Jurkat, Clone E6-1 (cell line): Measurements from ENCODE around the gene BAG3.
A peak's percentile ranks its signal among the peaks of the same experiment; 100 is the strongest.

Experiments used
- DNase-seq: peaks from one replicate; pipeline ENCODE4 v3.0.0-alpha.2; 2011; ENCODE audit warnings: low read depth, low spot score
- H3K4me3 ChIP-seq: 2 replicates; pipeline ENCODE4 v1.5.1; 2011; ENCODE audit warnings: mild to moderate bottlenecking, low read length, control low read depth, moderate library complexity

Gene BAG3

GRCh38 chr10:119637631-119638030 is 13.5 kb upstream of the BAG3 start:
- no peak for DNase-seq
- no peak overlapping the region for H3K4me3 ChIP-seq

DNA sequence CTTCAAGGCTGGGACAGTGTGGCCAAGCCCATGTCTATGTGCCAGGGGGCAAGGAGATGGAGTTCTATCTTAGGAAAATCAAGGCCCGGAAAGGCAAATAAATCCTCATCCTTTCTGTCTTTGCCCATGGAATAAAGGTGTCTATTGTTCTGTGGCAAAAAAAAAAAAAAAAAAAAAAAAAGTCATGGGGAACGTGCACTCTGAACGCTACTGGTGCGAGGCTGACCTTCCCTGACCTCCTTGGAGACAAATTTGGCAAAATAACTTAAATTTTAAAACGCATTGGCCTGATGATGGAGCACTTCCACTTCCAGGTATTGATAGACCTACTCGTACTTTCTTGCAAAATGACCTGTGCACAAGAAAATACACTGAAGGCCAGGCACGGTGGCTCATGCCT is 12.2 kb upstream of the BAG3 start:
- no peak overlapping the region for H3K4me3 ChIP-seq
- no peak for DNase-seq

DNA sequence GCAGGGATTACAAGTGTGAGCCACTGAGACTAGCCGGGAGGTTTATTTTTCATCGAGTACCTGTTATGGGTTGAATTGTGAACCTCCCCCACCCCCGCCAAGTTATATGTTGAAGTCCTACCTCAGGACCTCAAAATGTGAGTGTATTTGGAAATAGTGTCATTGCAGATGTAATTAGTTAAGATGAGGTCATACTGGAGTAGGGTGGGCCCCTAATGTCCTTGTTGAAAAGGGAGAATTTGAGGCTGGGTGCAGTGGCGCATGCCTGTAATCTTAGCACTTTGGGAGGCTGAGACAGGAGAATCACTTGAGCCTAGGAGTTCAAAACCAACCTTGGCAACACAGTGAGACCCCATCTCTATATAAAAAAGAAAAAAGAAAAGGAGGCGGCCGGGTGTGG is 10.8 kb upstream of the BAG3 start:
- DNase-seq, result no peak
- no peak overlapping the region for H3K4me3 ChIP-seq

GRCh38 chr10:119640875-119641526 is 10.2 kb upstream of the BAG3 start:
- DNase-seq, result no peak
- H3K4me3 ChIP-seq, result no peak overlapping the region

DNA sequence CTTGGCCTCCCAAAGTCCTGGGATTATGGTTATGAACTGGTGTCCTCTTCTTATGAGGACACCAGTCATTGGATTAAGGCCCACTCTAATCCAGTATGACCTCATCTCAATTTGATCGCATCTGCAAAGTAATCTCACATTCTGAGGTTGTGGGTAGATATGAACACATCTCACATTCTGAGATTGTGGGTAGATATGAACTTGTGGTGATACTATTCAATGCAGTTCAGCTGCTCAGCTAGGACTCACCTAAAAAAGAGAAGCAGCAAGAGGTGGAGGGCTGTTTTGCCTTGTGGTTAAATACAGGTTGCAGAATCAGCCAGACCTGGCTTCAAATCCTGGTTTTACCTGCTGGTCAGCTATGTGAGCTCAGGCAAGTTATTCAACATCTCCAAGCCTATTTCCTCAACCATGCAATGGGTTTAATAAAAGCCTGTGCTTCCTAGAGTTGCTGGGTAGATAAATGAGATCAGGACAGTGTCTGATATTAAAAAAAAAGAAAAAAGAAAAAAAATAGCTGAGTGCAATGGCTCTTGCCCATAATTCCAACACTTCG is 8.5 kb upstream of the BAG3 start:
- peak; percentile 64 for DNase-seq
- H3K4me3 ChIP-seq, result no peak overlapping the region

DNA sequence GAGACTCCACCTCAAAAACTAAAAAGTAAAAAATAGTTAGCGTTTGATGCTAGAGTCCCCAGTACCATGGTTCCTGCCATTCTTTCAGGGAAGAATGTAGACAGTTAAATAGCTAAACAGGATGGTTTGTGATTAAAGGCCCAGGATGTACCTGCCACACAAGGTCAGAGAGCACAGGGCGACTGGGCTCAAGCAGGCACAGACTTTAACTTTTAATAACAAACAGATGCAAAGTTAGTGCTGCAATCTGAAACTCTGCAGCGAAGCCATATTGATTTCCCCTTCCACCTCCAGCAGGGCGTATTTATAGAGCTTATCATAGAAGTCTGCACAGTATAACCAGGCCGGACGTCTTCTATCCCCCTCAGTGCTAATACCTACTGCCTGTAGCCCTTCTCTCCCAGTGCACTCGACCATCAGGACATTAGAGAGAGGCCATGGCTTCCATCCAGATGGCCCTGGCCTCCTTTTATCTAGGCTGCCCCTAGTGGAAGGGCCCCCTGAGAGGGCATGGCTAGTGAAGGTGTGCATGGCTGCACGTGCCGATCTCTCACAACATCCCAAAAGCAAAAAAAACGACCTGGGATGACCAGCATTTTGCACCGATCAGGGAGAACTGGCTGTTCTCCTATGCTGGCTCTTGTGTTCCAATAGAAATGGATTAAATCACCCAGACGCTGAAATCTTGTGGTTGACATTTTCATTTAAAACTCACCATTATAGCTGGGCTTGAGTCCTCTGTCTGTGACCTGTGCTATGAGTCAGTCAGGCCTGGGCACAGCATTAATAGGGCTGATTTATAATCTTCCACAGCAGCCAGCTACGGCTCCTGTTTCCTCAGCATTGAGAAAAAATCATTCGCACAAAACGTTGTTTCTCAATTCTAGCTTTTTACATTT is 7.6 kb upstream of the BAG3 start:
- H3K4me3 ChIP-seq, result no peak overlapping the region
- no peak for DNase-seq

DNA sequence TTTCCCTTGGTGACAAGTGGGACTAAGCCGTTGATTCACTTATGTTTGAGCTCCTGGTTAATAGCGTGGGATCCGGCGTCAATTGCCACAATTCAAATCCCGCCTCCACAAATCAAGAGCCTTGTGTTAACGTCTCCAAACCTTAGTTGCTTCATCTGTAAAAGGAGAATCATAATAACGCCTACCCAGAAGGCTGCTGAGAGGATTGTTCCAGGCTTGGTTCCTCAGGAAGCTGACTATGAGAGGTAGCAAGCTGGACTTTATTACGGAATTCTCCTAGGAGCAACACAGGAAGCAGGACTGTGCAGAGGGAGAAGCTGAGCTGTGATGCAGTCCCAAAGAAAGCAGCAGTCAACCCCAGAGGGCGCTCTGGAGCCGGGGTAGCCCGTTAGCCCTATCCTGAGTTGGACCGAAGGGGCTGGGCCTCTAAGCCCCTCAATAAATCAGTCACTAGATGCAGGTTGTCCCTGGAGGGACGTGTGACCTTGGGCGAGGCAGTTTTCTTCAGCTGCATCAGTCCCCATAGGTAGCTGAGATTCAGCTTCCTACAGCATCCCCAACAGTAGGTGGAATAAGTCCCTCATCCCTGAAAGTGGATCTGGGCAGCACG is 6.9 kb upstream of the BAG3 start:
- no peak for DNase-seq
- no peak overlapping the region for H3K4me3 ChIP-seq

GRCh38 chr10:119644994-119645393 is 6.2 kb upstream of the BAG3 start:
- no peak overlapping the region for H3K4me3 ChIP-seq

DNA sequence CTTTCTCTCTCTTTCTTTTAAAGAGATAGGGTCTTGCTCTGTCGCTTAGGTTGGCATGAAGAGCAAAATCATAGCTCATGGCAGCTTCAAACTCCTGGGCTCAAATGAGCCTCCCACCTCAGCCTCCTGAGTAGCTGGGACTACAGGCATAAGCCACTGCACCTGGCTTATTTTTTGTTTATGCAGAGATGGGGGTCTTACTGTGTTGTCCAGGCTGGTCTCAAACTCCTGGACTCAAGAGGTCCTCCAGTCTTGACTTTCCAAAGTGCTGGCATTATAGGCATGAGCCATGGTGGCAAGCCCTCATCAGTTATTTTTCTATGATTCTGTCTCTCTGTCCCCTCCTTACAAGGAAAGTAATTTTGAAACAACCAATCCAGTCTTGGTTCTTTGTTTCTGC is 1.1 kb upstream of the BAG3 start:
- no peak for DNase-seq
- no peak overlapping the region for H3K4me3 ChIP-seq

More at GRCh38 chr10:119644994-119645393, 6.2 kb upstream of the BAG3 start:
- no peak for DNase-seq

- peak overlapping the region; percentile 78 for H3K4me3 ChIP-seq
- DNase-seq, result no peak
Observed at GRCh38 chr10:119651514-119652360, 557 bp downstream of the BAG3 start.

DNA sequence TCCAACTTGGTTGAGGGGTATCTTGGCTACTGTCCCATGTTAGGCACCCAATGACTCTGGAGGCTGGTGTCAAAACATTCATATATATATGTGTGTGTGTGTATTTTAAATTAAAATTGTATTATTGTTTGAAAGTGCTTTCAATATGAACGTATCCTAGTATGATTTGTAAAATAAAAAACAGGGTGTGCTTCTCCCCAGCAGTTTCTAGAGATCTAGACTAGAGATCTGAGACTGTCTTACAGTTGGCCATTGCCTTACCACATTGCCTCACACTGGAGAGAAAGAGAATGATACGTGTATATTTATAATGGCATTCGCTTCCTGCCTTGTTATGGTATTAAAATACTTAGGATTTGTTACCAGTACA is 1.2 kb downstream of the BAG3 start:
- peak; percentile 68 for DNase-seq
- peak overlapping the region; percentile 78 for H3K4me3 ChIP-seq

- peak; percentile 80 for DNase-seq
- H3K4me3 ChIP-seq, result peak overlapping the region; percentile 78
Observed at GRCh38 chr10:119653209-119653608, 2.0 kb downstream of the BAG3 start.

GRCh38 chr10:119653916-119654315 is 2.7 kb downstream of the BAG3 start:
- no peak for DNase-seq
- no peak overlapping the region for H3K4me3 ChIP-seq

- H3K4me3 ChIP-seq, result no peak overlapping the region
- DNase-seq, result no peak
Observed at GRCh38 chr10:119654540-119654939, 3.4 kb downstream of the BAG3 start.

DNA sequence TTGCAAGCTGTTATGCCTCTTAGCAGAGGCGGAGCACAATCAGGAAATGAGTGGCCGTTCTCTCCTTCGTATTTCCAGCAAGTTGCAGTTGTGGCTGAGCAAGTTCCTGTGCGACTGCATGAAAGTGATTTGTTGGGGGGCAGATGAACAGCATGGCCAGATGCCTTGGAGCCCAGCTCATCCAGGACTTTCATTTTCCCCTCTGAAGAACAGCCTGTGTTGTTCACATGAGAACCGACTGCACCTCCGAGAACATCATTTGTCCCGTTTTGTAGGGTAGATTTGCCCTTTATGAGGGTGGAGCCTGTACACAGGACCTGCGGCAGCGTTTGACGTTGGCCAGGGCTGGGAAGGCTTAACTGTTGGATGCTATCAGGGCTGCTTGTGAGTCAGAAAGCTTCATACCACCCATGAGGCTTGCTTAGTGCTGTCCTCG is 4.4 kb downstream of the BAG3 start:
- peak; percentile 74 for DNase-seq
- H3K4me3 ChIP-seq, result peak overlapping the region; percentile 51

- DNase-seq, result peak; percentile 37
- H3K4me3 ChIP-seq, result no peak overlapping the region
Observed at GRCh38 chr10:119656760-119657159, 5.6 kb downstream of the BAG3 start.

- no peak for DNase-seq
Observed at GRCh38 chr10:119657725-119658124, 6.5 kb downstream of the BAG3 start.

DNA sequence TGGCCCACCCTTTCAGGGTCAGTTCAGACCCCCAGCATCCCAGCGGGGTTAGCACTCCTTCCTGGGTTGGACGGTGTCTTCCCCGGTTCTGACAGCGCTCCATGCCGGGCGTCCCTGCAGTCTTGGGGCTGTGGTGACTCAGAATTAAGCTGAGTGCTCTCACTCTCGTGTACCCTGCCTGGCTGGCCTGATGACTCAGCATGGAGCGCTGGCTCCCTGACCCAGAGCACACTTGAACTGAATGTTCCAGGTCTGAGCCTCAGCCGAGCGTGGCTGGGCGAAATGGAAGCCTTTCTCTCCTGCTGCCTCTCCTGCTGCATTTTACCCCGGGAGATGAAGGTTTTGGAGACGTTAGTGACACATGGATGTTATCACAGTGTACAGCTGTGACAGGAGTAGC is 7.1 kb downstream of the BAG3 start:
- H3K4me3 ChIP-seq, result no peak overlapping the region
- DNase-seq, result no peak

More at GRCh38 chr10:119657725-119658124, 6.5 kb downstream of the BAG3 start:
- no peak overlapping the region for H3K4me3 ChIP-seq

DNA sequence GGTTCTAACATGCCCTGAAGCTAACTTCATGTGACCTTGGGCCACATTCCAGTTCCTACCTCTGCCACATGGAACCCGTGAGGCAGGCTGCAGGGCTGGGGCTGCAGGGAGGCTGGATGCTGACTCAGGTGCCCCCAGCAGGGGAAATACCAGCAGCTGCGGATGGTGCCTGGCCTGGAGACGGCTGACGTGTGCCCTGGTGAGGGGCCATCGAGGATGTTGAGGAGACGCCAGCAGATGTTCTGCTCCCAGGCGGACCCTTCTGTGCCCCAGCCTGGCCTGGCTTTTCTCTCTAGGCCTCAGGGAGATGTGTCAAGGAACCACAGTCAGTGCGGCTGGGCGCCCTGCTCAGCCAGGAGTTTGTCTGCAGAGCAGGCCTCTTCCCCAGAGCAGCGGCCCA is 8.8 kb downstream of the BAG3 start:
- H3K4me3 ChIP-seq, result no peak overlapping the region
- no peak for DNase-seq
